Measurements from ENCODE around the gene LCA5L. TPM values are rescaled to one million over a fixed set of nuclear protein-coding genes. Genes with fewer than 3 reads are reported as not detected.

The LCA5L gene
- total and polyA plus RNA-seq, 2 of the 13 experiments (the other 11 are each of a cell fraction or from before 2014, with no cell fraction given) = 0.13 to 0.55 TPM

GRCh38 chr21:39397646-39398385, 47.8 kb downstream of the LCA5L start (continued):
- TF ChIP-seq ZNF484 (CRISPR knock-in tag; IDR thresholded peaks at IDR 0.05; ENCODE audit: borderline replicate concordance, low read depth) = no peak

- H3K36me3 ChIP-seq (replicated peaks in 1 of 2; ENCODE audit: control insufficient read depth in 1 of 2, insufficient read depth in 2 of 2, low read length in 2 of 2) = peaks cover 23 to 47% of the 10 kb centered on the region in 2 experiments
- intact Hi-C loops (cut with micrococcal nuclease; ENCODE audit: unreplicated experiment) (no loop called here), in situ Hi-C loops (cut with HindIII; ENCODE audit: extremely low pct_ligation_motif_present, low pct_unique_long_range_greater_than_20kb) (no loop called here)
- peaks cover 13% of the 10 kb centered on the region; the same call in 1 of the 2 replicates for H4K20me1 ChIP-seq (ENCODE audit: insufficient read depth, low read length)
- DNase-seq (ENCODE audit: low spot score) = no peak
- no peak overlapping the region for H3K4me3 ChIP-seq (replicated peaks in 1 of 3; ENCODE audit: insufficient read depth in 1 of 3, low read depth in 2 of 3, low read length in 3 of 3)
- no peaks in the 10 kb centered on the region for H3K9me3 ChIP-seq (ENCODE audit: low read length)
- H3K4me1 ChIP-seq (ENCODE audit: insufficient read depth, low read length) = peaks cover 17% of the 10 kb centered on the region
- no peak overlapping the region for H3K9ac ChIP-seq (ENCODE audit: insufficient read depth, low read depth, low read length)
- no TSS peak for BruUV-seq (replicated peaks)
- no peak for ATAC-seq
- CTCF ChIA-PET (ENCODE audit: low intra/inter-chr PET ratio, low total read pairs) = no interaction called here
- no peak for TF ChIP-seq BRF2 (CRISPR knock-in tag; IDR thresholded peaks at IDR 0.05)
- no peak for TF ChIP-seq ELF4 (CRISPR knock-in tag; IDR thresholded peaks at IDR 0.05; ENCODE audit: borderline replicate concordance)
- TF ChIP-seq POLR2A (IDR thresholded peaks at IDR 0.05; ENCODE audit: insufficient read depth in 1 of 2, low read depth in 2 of 2, low read length in 2 of 2) = no peak
- no peak for TF ChIP-seq KLF16 (CRISPR knock-in tag; IDR thresholded peaks at IDR 0.05)
- no peak for TF ChIP-seq SCMH1 (CRISPR knock-in tag; IDR thresholded peaks at IDR 0.05; ENCODE audit: borderline replicate concordance)
- TF ChIP-seq POLR2G (IDR thresholded peaks at IDR 0.05; ENCODE audit: low read depth, low read length) = no peak
- H3K27ac ChIP-seq (ENCODE audit: extremely low read length, insufficient read depth, low read length) = no peak overlapping the region
- no peak for FAIRE-seq
- H3K27me3 ChIP-seq (ENCODE audit: control insufficient read depth in 1 of 2, insufficient read depth in 2 of 2, low read length in 2 of 2) = no peaks in the 10 kb centered on the region
- POLR2A ChIA-PET = no interaction called here
- H2AFZ ChIP-seq (ENCODE audit: low read length) = no peak overlapping the region
- H3K4me2 ChIP-seq (ENCODE audit: low read depth, low read length) = no peak overlapping the region
- peaks cover 21% of the 10 kb centered on the region for H3K79me2 ChIP-seq (ENCODE audit: insufficient read depth, low read length)
- WGBS (ENCODE audit: low lambda C conversion rate) = 99% methylated on average over 7 of the region's 7 CpGs
Measured at GRCh38 chr21:39392981-39393380, 52.6 kb downstream of the LCA5L start.
